NB4 (cell line): Measurements from ENCODE around the gene ZBTB46.

Experiments used
- MYC ChIP-seq: IDR thresholded peaks from 2 replicates; pipeline ENCODE4 v1.6.1; 2011; ENCODE audit warnings: low read depth, low read length
- POLR2A ChIP-seq: IDR thresholded peaks from 2 replicates; pipeline ENCODE4 v1.6.1; 2011; ENCODE audit warnings: mild to moderate bottlenecking; ENCODE audit not compliant: insufficient read length; ENCODE audit errors: extremely low read depth
- TF ChIP-seq, protein P1 (sequence below): IDR thresholded peaks from one replicate; pipeline ENCODE4 v1.5.1; 2012; ENCODE audit warnings: low read depth, low read length

DNA sequence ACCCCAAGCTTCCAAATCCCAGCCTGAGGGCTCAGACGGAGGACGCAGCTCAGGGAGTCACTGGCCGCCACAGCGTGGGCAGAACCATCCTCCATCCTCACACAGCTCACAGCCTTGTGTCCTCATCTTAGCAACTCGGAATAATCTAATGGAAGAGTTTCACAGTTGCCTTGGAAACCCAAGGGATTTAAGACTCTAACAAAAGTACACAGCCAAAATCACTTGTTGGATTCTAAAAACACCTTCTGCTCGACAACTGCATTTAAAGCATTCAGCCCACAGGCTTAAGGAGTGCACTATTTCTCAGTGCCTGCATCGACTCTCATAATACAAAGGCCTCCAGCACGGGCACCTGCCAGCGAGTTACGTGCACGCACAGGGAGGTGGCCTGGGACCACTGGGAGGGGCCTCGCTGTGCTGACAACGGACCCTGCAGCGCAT, 45.4 kb downstream of the ZBTB46 start:
- TF ChIP-seq POLR2A (no peak), MYC (no peak)
- TF ChIP-seq, protein P1, sequence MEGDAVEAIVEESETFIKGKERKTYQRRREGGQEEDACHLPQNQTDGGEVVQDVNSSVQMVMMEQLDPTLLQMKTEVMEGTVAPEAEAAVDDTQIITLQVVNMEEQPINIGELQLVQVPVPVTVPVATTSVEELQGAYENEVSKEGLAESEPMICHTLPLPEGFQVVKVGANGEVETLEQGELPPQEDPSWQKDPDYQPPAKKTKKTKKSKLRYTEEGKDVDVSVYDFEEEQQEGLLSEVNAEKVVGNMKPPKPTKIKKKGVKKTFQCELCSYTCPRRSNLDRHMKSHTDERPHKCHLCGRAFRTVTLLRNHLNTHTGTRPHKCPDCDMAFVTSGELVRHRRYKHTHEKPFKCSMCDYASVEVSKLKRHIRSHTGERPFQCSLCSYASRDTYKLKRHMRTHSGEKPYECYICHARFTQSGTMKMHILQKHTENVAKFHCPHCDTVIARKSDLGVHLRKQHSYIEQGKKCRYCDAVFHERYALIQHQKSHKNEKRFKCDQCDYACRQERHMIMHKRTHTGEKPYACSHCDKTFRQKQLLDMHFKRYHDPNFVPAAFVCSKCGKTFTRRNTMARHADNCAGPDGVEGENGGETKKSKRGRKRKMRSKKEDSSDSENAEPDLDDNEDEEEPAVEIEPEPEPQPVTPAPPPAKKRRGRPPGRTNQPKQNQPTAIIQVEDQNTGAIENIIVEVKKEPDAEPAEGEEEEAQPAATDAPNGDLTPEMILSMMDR, result no peak
